Gastroesophageal sphincter (tissue), 3 donors: Measurements from ENCODE around the gene MAP3K20.

ENCODE experiments used
- CTCF ChIP-seq, 4 experiments: fragments of 200-600 bp in 2 of 4; fragments of 450-650 bp in 2 of 4; sonication (generic) in 1 of 4; IDR thresholded peaks; one replicate each; pipeline ENCODE4 v1.5.1; 2017 to 2019; ENCODE audit warnings: antibody characterized with exemption in 4 of 4, mild to moderate bottlenecking in 2 of 4, moderate library complexity in 2 of 4
- EP300 ChIP-seq: sonication (generic); formaldehyde crosslinking; IDR thresholded peaks from one replicate; pipeline ENCODE4 v1.6.1; 2017; ENCODE audit warnings: antibody characterized with exemption, mild to moderate bottlenecking

- TF ChIP-seq CTCF (IDR thresholded peaks at IDR 0.05) (no peak), EP300 (no peak)
Measured at GRCh38 chr2:173028141-173028540, 47.5 kb upstream of the MAP3K20 start.
